Measurements from ENCODE around the gene ARHGEF12.

The ARHGEF12 gene

GRCh38 chr11:120350637-120351036 is 14.4 kb downstream of the ARHGEF12 start:
- H3K79me2 ChIP-seq (ENCODE audit: low read length): peaks cover 29% of the 10 kb centered on the region

DNA sequence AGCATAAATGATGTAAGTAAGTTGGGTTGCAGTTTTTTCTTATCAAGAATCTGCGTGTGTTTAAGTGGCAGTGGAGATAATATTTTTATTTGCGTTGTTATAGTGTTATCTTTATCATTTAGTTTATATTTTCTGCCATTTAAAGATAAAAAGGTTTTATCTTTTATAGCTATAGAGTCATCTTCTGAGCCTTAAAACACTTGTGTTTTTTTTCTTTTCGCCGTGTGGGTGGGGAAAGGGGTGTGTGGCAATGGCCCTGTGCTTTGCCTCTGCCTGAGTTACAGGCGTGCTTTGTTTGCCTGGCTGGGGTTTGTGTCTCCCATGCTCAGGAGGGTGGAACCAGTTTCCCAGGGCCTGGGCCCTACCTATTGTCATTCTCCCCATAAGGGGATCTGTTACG is 16.2 kb downstream of the ARHGEF12 start:
- Histone ChIP-seq H3K36me3 (replicated peaks; ENCODE audit: low read depth, low read length) (no peaks in the 10 kb centered on the region), H2AFZ (ENCODE audit: low read depth, low read length) (no peak overlapping the region), H3K9me3 (ENCODE audit: insufficient read depth, low read length) (no peaks in the 10 kb centered on the region), H3K79me2 (ENCODE audit: low read length) (peaks cover 20% of the 10 kb centered on the region), H3K9ac (ENCODE audit: low read length) (no peak overlapping the region), H3K27ac (ENCODE audit: low read length) (no peak overlapping the region), H3K4me2 (ENCODE audit: low read length) (no peak overlapping the region), H3K27me3 (ENCODE audit: low read depth, low read length) (peaks cover 14% of the 10 kb centered on the region), H3K4me1 (ENCODE audit: low read length) (peaks cover 13% of the 10 kb centered on the region), H4K20me1 (ENCODE audit: insufficient read depth, low read length) (peaks cover 77% of the 10 kb centered on the region), H3K4me3 (ENCODE audit: low read length) (no peak overlapping the region)
- no peak for TF ChIP-seq EZH2phosphoT487 (IDR thresholded peaks at IDR 0.05; ENCODE audit: low read depth)
- TF ChIP-seq, protein P1, sequence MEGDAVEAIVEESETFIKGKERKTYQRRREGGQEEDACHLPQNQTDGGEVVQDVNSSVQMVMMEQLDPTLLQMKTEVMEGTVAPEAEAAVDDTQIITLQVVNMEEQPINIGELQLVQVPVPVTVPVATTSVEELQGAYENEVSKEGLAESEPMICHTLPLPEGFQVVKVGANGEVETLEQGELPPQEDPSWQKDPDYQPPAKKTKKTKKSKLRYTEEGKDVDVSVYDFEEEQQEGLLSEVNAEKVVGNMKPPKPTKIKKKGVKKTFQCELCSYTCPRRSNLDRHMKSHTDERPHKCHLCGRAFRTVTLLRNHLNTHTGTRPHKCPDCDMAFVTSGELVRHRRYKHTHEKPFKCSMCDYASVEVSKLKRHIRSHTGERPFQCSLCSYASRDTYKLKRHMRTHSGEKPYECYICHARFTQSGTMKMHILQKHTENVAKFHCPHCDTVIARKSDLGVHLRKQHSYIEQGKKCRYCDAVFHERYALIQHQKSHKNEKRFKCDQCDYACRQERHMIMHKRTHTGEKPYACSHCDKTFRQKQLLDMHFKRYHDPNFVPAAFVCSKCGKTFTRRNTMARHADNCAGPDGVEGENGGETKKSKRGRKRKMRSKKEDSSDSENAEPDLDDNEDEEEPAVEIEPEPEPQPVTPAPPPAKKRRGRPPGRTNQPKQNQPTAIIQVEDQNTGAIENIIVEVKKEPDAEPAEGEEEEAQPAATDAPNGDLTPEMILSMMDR (IDR thresholded peaks at IDR 0.05; ENCODE audit: low read depth, low read length): no peak

More at GRCh38 chr11:120350637-120351036, 14.4 kb downstream of the ARHGEF12 start:
- no peaks in the 10 kb centered on the region for H3K36me3 ChIP-seq (replicated peaks; ENCODE audit: low read depth, low read length)
- H3K4me1 ChIP-seq (ENCODE audit: low read length): peaks cover 22% of the 10 kb centered on the region
- peaks cover 26% of the 10 kb centered on the region for H3K27me3 ChIP-seq (ENCODE audit: low read depth, low read length)
- no peak for TF ChIP-seq EZH2phosphoT487 (IDR thresholded peaks at IDR 0.05; ENCODE audit: low read depth)
- TF ChIP-seq, protein P1 (IDR thresholded peaks at IDR 0.05; ENCODE audit: low read depth, low read length): no peak
- H3K4me3 ChIP-seq (ENCODE audit: low read length): no peak overlapping the region
- H4K20me1 ChIP-seq (ENCODE audit: insufficient read depth, low read length): peaks cover 73% of the 10 kb centered on the region
- H3K4me2 ChIP-seq (ENCODE audit: low read length): no peak overlapping the region
- H3K27ac ChIP-seq (ENCODE audit: low read length): no peak overlapping the region
- no peaks in the 10 kb centered on the region for H3K9me3 ChIP-seq (ENCODE audit: insufficient read depth, low read length)
- no peak overlapping the region for H2AFZ ChIP-seq (ENCODE audit: low read depth, low read length)
- H3K9ac ChIP-seq (ENCODE audit: low read length): no peak overlapping the region

- Histone ChIP-seq H3K4me2 (ENCODE audit: low read length) (no peak overlapping the region), H3K27ac (ENCODE audit: low read length) (no peak overlapping the region), H3K9ac (ENCODE audit: low read length) (no peak overlapping the region), H3K9me3 (ENCODE audit: insufficient read depth, low read length) (no peaks in the 10 kb centered on the region), H3K4me1 (ENCODE audit: low read length) (peaks cover 10% of the 10 kb centered on the region), H4K20me1 (ENCODE audit: insufficient read depth, low read length) (peaks cover 77% of the 10 kb centered on the region), H3K36me3 (replicated peaks; ENCODE audit: low read depth, low read length) (no peaks in the 10 kb centered on the region), H3K27me3 (ENCODE audit: low read depth, low read length) (peaks cover 7% of the 10 kb centered on the region), H3K79me2 (ENCODE audit: low read length) (peaks cover 23% of the 10 kb centered on the region; the same call in 1 of the 2 replicates), H3K4me3 (ENCODE audit: low read length) (no peak overlapping the region), H2AFZ (ENCODE audit: low read depth, low read length) (no peak overlapping the region)
- TF ChIP-seq, protein P1 (IDR thresholded peaks at IDR 0.05; ENCODE audit: low read depth, low read length): no peak
- no peak for TF ChIP-seq EZH2phosphoT487 (IDR thresholded peaks at IDR 0.05; ENCODE audit: low read depth)
Observed at GRCh38 chr11:120354068-120354467, 17.9 kb downstream of the ARHGEF12 start.

- H3K4me1 ChIP-seq (ENCODE audit: low read length): peaks cover 10% of the 10 kb centered on the region
- H3K9ac ChIP-seq (ENCODE audit: low read length): no peak overlapping the region
- H3K79me2 ChIP-seq (ENCODE audit: low read length): peaks cover 23% of the 10 kb centered on the region; the same call in 1 of the 2 replicates
- no peak overlapping the region for H2AFZ ChIP-seq (ENCODE audit: low read depth, low read length)
- TF ChIP-seq, protein P1 (IDR thresholded peaks at IDR 0.05; ENCODE audit: low read depth, low read length): no peak
- TF ChIP-seq EZH2phosphoT487 (IDR thresholded peaks at IDR 0.05; ENCODE audit: low read depth): no peak
- H3K27ac ChIP-seq (ENCODE audit: low read length): no peak overlapping the region
- H3K4me2 ChIP-seq (ENCODE audit: low read length): peak overlapping the region; percentile 22
- no peaks in the 10 kb centered on the region for H3K36me3 ChIP-seq (replicated peaks; ENCODE audit: low read depth, low read length)
- H3K9me3 ChIP-seq (ENCODE audit: insufficient read depth, low read length): no peaks in the 10 kb centered on the region
- peaks cover 70% of the 10 kb centered on the region for H4K20me1 ChIP-seq (ENCODE audit: insufficient read depth, low read length)
- H3K27me3 ChIP-seq (ENCODE audit: low read depth, low read length): peaks cover 7% of the 10 kb centered on the region; the same call in 1 of the 2 replicates
- H3K4me3 ChIP-seq (ENCODE audit: low read length): no peak overlapping the region
Observed at GRCh38 chr11:120354779-120355178, 18.6 kb downstream of the ARHGEF12 start.

All from OCI-LY3 (cell line).